Thoracic aorta (tissue), 2 donors: Measurements from ENCODE around the gene FARP1. TPM values are rescaled to one million over a fixed set of nuclear protein-coding genes. Genes with fewer than 3 reads are reported as not detected.

Experiments used
- ATAC-seq: fragments of 150-250 bp; one replicate; pipeline ENCODE4 v1.8.0; 2017; ENCODE audit warnings: low read depth; ENCODE audit not compliant: insufficient number of reproducible peaks, low FRiP score
- DNase-seq: peaks from one replicate; pipeline ENCODE4 v3.0.0-alpha.2; 2020; ENCODE audit warnings: low spot score
- H3K27ac ChIP-seq, 2 donors: fragments of 200-600 bp; sonication (generic); 1 replicate in 1 of 2; 2 replicates in 1 of 2; pipeline ENCODE4 v1.5.1; 2016; ENCODE audit warnings: mild to moderate bottlenecking in 2 of 2, moderate library complexity in 2 of 2
- H3K27me3 ChIP-seq: fragments of 200-600 bp; sonication (generic); replicated peaks from 2 replicates; pipeline ENCODE4 v1.6.0; 2016; ENCODE audit warnings: mild to moderate bottlenecking; ENCODE audit not compliant: insufficient read depth
- H3K36me3 ChIP-seq: fragments of 200-600 bp; sonication (generic); one replicate; pipeline ENCODE4 v1.5.1; 2016
- H3K4me1 ChIP-seq, 2 donors: fragments of 200-600 bp; sonication (generic); 1 replicate in 1 of 2; 2 replicates in 1 of 2; pipeline versions ENCODE4 v1.5.1 to v1.6.0; 2016; ENCODE audit warnings: low read depth in 2 of 2, mild to moderate bottlenecking in 1 of 2; ENCODE audit not compliant: control insufficient read depth in 1 of 2
- H3K4me3 ChIP-seq: fragments of 200-600 bp; sonication (generic); 2 replicates; pipeline ENCODE4 v1.5.1; 2016; ENCODE audit warnings: mild to moderate bottlenecking
- H3K9me3 ChIP-seq: fragments of 200-600 bp; sonication (generic); 2 replicates; pipeline ENCODE4 v1.5.1; 2016
- total RNA-seq, 2 donors: library from RNA; depleted of rRNA; stranded (reverse); fragments of >200 nt; gene quantifications; one replicate each; pipeline versions ENCODE4 v1.1.0 to v1.2.3, GENCODE V29; 2016
- TF ChIP-seq, protein P1 (sequence below): fragments of 200-600 bp; sonication (generic); IDR thresholded peaks from one replicate; pipeline ENCODE4 v1.5.1; 2019; ENCODE audit warnings: antibody characterized with exemption

The FARP1 gene
- total RNA-seq, 2 donors from 2014 or later = 17.6 to 30.3 TPM

DNA sequence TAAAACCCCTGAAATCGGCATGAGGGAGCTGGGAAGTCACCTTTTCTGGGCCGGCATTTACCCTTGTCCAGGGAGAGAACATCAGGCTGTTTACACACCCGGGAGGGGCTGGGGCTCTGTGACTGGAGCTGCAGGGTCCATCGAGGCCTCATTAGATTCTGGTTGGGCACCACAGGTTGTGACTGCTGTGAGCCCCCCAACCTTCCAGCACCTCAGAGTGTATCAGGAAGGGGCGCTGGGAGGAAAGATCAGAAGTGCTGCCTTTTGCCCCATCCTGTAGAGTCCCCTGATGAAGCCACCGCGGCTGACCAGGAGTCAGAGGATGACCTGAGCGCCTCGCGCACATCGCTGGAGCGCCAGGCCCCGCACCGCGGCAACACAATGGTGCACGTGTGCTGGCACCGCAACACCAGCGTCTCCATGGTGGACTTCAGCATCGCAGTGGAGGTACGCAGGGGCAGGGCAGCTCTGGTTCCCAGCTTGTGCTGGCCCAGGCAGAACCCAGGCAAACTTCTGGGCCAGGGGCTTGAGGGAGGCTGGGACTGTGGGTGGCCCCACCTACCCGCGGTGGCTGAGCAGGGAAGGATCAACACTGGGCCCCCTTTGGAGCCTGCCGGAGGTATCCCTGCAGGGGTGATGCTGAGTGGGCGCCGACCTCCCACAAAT lies 297.6 kb downstream of the FARP1 start:
- TF ChIP-seq, protein P1, sequence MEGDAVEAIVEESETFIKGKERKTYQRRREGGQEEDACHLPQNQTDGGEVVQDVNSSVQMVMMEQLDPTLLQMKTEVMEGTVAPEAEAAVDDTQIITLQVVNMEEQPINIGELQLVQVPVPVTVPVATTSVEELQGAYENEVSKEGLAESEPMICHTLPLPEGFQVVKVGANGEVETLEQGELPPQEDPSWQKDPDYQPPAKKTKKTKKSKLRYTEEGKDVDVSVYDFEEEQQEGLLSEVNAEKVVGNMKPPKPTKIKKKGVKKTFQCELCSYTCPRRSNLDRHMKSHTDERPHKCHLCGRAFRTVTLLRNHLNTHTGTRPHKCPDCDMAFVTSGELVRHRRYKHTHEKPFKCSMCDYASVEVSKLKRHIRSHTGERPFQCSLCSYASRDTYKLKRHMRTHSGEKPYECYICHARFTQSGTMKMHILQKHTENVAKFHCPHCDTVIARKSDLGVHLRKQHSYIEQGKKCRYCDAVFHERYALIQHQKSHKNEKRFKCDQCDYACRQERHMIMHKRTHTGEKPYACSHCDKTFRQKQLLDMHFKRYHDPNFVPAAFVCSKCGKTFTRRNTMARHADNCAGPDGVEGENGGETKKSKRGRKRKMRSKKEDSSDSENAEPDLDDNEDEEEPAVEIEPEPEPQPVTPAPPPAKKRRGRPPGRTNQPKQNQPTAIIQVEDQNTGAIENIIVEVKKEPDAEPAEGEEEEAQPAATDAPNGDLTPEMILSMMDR = no peak
- ATAC-seq (no peak), DNase-seq (no peak)
- H3K36me3 ChIP-seq = no peaks in the 10 kb centered on the region
- H3K4me1 ChIP-seq = peaks cover 0 to 6% of the 10 kb centered on the region in 2 donors
- no peak overlapping the region for H3K4me3 ChIP-seq
- no peaks in the 10 kb centered on the region for H3K27me3 ChIP-seq
- no peaks in the 10 kb centered on the region for H3K9me3 ChIP-seq
- no peak overlapping the region for H3K27ac ChIP-seq

DNA sequence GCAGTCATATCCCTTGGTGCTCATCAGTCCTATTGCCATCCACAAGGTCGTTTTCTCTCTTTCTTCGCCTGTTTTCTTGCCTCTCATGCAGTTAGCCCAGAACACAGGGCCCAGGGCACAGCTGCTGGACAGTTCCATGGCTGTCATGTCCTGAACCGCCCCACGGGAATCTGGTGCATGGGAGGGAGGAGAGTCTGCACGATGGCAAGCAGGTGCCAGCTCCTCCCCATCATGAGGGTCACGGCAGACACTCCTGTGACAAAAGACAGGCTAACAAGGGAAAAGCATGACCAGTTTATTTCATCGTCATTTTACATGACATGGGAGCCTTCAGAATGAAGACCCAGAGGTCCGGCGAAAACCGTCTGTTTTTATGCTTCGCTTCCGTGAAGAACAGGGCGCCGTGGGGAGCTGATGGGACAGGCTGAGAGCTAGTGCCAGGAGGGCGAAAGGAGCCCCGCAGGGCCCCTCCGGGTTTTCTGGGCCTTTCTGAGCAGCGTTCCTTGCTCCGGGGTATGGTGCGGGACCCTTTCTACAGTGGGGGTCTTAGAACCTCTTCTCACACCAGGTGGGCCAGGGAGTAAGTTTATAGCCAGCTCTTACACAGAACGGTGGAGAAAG lies 298.3 kb downstream of the FARP1 start:
- Histone ChIP-seq H3K27ac (no peak overlapping the region), H3K4me3 (no peak overlapping the region), H3K9me3 (no peaks in the 10 kb centered on the region), H3K27me3 (no peaks in the 10 kb centered on the region), H3K4me1 (peaks cover 0 to 7% of the 10 kb centered on the region in 2 donors), H3K36me3 (no peaks in the 10 kb centered on the region)
- TF ChIP-seq, protein P1 = no peak
- DNase-seq (no peak), ATAC-seq (no peak)

DNA sequence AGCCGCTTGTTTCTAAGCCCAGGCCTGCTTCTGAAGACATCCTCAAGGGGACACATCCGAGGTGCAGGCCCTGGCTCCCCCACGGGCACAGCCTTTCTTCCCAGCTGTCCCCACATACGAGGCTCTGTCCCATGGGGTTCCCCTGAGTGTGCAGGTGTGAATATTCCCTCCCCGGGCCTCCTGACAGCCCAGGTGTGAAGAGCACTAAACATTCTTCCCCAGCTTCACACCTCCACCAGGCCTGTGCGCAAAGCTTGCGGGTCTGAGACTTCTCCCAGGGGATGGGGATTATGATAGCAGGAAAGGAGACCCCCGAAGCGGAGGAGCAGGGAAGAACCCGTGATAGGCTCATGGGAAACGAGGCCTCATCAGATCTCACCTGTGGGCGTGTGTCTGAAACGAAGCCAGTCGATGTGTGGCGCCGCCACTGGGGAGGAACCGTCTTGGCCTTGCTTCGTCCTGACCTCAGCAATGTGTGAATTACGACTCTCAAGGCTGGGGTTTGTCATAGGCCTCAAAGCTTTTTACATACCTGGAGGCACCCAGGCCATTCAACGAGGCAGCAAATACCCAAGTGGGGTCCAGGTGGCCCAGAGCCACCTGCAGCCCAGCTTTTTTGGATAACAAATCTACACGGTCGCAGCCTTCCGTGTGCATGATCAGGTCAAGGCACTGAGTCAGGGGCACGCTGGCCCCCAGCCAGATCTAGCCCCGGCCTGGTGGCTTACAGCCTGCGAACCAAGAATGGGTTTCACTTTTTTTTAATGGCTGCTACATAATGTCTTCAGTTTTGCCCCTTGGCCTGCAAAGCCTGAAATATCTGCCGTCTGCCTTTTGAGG lies 299.7 kb downstream of the FARP1 start:
- no peak overlapping the region for H3K27ac ChIP-seq
- no peaks in the 10 kb centered on the region for H3K27me3 ChIP-seq
- DNase-seq = no peak
- peaks cover 0 to 7% of the 10 kb centered on the region in 2 donors for H3K4me1 ChIP-seq
- no peak for ATAC-seq
- H3K4me3 ChIP-seq = no peak overlapping the region
- no peaks in the 10 kb centered on the region for H3K9me3 ChIP-seq
- H3K36me3 ChIP-seq = no peaks in the 10 kb centered on the region
- TF ChIP-seq, protein P1 = no peak

DNA sequence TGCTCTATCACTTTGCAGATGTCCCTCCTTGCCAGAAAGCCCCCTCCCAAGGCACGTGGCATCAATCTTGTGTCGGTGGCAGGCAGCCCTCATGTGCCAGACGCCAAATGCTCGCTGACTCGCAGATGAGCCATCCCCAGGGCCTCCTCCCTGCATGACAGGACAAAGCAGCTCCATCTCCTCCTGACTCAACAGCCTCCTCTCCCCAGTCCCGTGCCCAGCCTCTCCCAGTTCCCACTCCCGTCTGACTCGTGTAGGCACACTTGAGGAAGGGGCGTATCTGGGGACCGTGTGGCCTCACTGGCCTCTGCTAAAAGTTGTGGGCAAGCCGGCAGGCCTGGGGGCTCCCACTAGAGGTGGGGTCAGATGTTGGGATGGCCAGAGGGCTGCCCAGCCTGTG lies 300.4 kb downstream of the FARP1 start:
- no peaks in the 10 kb centered on the region for H3K27me3 ChIP-seq
- ATAC-seq (no peak), DNase-seq (no peak)
- H3K4me1 ChIP-seq = peaks cover 0 to 7% of the 10 kb centered on the region in 2 donors
- H3K9me3 ChIP-seq = no peaks in the 10 kb centered on the region
- H3K27ac ChIP-seq = no peak overlapping the region
- TF ChIP-seq, protein P1 = no peak
- H3K36me3 ChIP-seq = no peaks in the 10 kb centered on the region
- H3K4me3 ChIP-seq = no peak overlapping the region

DNA sequence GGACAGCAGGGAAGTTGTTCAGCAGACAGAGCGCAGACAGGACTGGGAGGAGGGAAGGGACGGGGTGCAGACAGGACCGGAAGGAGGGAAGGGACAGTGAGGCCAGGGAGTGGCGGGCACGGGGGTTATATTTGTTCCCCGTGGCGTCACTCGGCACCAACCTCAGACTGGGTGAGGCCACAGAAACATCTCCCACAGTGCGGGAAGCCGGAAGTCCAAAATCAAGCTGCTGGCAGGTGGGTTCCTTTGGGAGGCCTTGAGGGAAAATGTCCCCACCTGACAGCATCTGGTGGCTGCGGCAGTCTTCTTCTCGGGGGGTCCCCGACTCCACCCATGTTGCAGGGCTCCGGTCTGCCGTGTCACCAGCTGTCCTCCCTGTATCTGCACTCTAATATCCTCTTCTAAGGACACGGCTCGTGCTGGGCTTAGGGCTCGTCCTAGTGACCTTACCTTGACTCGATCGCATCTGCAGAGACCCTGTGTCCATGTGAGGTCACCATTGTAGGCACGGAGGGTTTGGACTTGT lies 301.0 kb downstream of the FARP1 start:
- no peak overlapping the region for H3K4me3 ChIP-seq
- TF ChIP-seq, protein P1 = no peak
- ATAC-seq (no peak), DNase-seq (no peak)
- H3K27me3 ChIP-seq = no peaks in the 10 kb centered on the region
- no peak overlapping the region for H3K27ac ChIP-seq
- H3K36me3 ChIP-seq = no peaks in the 10 kb centered on the region
- H3K4me1 ChIP-seq = peaks cover 0 to 7% of the 10 kb centered on the region in 2 donors
- H3K9me3 ChIP-seq = no peaks in the 10 kb centered on the region
